Fibroblast of pulmonary artery (primary cell): ENCODE results near the gene ZNF710.

Experiments used
- DNase-seq: peaks from one replicate; pipeline ENCODE4 v3.0.0-alpha.2; 2010; ENCODE audit warnings: low read depth
- H3K4me3 ChIP-seq: replicated peaks from 2 replicates; pipeline ENCODE4 v1.5.1; 2011; ENCODE audit warnings: low read depth, mild to moderate bottlenecking, control low read depth, low read length, moderate library complexity
- TF ChIP-seq, protein P1 (sequence below): IDR thresholded peaks from 2 replicates; pipeline ENCODE4 v1.5.1; 2011; ENCODE audit warnings: mild to moderate bottlenecking, control low read depth, low read length, inconsistent platforms; ENCODE audit errors: missing control alignments

Gene ZNF710

DNA sequence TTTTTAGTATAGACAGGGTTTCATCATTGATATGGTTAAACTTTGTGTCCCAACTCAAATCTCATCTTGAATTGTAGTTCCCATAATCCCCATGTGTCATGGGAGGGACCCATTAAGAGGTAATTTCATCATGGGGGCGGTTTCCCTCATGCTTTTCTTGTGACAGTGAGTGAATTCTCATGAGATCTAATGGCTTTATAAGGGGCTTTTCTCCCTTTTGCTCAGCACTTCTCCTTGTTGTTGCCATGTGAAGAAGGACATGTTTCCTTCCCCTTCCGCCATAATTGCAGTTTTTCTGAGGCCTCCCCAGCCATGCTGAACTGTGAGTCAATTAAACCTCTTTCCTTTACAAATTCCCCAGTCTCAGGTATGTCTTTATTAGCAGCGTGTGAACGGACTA is 20.2 kb upstream of the ZNF710 start:
- H3K4me3 ChIP-seq = no peak overlapping the region
- TF ChIP-seq, protein P1, sequence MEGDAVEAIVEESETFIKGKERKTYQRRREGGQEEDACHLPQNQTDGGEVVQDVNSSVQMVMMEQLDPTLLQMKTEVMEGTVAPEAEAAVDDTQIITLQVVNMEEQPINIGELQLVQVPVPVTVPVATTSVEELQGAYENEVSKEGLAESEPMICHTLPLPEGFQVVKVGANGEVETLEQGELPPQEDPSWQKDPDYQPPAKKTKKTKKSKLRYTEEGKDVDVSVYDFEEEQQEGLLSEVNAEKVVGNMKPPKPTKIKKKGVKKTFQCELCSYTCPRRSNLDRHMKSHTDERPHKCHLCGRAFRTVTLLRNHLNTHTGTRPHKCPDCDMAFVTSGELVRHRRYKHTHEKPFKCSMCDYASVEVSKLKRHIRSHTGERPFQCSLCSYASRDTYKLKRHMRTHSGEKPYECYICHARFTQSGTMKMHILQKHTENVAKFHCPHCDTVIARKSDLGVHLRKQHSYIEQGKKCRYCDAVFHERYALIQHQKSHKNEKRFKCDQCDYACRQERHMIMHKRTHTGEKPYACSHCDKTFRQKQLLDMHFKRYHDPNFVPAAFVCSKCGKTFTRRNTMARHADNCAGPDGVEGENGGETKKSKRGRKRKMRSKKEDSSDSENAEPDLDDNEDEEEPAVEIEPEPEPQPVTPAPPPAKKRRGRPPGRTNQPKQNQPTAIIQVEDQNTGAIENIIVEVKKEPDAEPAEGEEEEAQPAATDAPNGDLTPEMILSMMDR = no peak
- no peak for DNase-seq

DNA sequence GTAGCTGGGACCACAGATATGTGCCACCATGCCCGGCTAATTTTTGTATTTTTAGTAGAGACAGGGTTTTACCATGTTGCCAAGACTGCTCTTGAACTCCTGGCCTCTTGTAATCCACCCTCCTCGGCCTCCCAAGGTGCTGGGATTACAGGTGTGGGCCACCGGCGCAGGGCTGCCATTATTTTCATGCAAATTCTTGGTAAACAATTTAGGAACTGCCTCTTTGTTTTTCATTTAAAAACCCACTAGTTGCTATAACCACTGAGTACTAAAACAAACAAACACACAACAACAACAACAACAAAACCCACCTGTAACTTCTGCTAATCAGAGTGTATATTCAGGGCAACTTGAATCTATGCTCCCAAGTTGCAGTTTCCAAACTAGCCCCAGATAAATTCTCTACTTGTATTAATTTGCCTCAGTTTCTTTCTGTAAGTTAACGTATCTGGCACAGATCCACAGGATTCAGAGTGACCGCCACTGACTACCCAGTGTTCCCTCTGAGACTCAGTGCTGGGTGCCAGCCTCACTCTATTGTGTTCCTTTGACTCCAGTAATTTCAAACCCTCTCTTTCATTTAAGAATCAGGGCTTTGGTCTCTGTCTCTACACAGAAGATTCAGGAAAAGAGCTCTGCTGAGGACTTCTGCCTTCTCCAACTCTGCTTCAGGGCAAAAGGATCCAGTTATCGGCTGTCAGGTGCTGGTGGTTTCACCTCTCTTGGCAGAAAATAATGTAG is 18.6 kb upstream of the ZNF710 start:
- DNase-seq = no peak
- TF ChIP-seq, protein P1 = no peak

DNA sequence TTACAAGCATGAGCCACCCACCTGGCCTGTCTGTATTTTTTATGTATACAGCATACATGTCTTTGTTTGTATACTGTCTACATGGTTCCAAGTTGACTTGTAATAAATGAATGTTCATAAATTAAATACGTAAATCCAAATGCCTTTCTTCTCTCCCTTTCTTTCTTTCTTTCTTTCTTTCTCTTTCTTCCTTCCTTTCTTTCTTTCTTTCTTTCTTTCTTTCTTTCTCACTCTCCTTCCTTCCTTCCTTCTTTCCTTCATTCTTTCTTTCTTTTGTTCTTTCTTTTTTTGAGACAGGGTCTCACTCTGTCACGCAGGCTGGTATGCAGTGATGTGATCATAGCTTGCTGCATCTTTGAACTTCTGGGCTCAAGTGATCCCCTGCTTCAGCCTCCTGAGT is 17.1 kb upstream of the ZNF710 start:
- DNase-seq = no peak
- TF ChIP-seq, protein P1 = no peak
- H3K4me3 ChIP-seq = no peak overlapping the region

More for the DNA sequence above, 18.6 kb upstream of the ZNF710 start:
- H3K4me3 ChIP-seq = no peak overlapping the region

DNA sequence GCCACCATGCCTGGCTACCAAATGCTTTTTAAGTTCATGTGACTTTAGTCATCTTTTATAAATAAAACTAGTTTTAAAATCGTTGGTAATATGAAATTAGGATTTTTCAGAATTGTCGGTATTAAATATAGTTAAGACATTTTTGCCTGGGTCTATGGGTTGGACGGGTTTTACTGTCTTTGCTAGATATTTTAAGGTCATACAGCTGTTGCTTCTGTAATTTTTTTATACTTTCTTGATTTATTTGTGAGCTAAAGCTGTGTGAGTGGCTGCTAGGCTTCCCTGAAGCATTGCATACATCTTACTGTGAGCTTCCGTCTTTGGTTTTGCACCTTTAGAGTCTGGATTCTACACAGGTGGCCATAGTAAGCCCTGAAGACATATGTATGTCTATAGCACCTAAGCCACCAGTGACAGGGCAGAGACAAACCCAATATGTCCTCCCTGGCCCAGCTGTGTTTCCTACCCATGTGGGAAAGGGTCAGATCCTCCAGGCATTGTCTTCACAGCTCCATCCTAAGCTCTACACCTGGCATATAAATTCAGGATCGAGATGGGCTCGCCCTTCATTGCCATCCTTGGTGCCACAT is 16.6 kb upstream of the ZNF710 start:
- DNase-seq = no peak
- TF ChIP-seq, protein P1 = no peak
- H3K4me3 ChIP-seq = no peak overlapping the region

DNA sequence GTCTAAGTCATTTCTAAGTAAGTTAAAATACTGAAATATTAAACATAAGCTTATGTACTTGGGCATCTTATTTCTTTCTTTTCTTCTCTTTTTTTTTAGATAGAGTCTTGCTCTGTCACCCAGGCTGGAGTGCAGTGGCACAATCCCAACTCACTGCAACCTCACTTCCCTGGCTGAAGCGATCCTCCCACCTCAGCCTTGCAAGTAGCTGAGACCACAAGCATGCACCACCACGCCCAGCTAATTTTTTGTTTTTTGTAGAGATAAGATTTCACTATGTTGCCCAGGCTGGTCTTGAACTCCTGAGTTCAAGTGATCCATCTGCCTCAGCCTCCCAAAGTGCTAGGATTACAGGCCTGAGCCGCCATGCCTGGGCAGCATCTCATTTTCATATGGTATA is 16.0 kb upstream of the ZNF710 start:
- no peak overlapping the region for H3K4me3 ChIP-seq
- no peak for DNase-seq
- TF ChIP-seq, protein P1 = no peak

DNA sequence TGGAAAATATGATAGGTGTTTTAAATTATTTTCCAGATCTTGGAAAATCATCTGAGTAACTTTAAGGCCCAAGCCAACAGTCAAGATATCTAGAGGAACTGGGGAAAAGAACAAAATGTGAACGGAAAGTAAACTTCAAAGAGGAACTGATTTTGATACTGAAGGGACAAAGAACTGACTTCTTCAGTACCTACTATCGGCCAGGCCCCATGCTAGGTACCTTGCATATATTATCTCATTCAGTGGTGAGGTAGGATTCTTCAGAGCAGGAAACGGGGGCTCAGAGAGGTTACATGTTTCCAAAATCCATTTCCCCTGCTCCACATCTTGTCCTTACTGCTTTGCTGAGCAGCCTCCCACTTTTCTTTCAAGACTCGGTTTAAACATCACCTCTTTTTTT is 9.8 kb upstream of the ZNF710 start:
- H3K4me3 ChIP-seq = no peak overlapping the region
- no peak for DNase-seq
- TF ChIP-seq, protein P1 = no peak

DNA sequence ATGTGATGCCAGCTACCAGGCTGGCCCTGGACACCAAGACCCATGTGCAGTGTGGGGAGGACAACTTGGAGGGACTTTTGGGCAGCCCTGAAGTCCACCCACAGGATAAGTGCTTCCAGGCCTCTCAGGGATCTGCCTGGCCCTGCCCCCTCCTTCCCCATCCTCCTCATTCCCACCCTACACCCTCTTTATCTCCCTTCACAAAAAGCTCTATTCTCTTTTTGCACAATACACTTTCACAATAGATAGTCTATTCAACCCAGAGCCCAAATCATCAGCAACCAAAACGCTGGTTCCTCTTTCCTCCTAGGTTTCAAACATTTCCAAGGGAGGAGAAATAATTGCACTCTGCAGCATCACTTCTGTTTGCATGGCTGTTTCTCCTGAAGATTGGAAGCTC is 7.8 kb upstream of the ZNF710 start:
- no peak for DNase-seq
- H3K4me3 ChIP-seq = no peak overlapping the region
- TF ChIP-seq, protein P1 = no peak
